ENCODE results near the gene ZSWIM1. TPM values are rescaled to one million over a fixed set of nuclear protein-coding genes. Genes with fewer than 3 reads are reported as not detected.

The ZSWIM1 gene
- total RNA-seq, 1 experiment from 2014 or later, result 17.4 TPM

- TF ChIP-seq GTF2I (CRISPR knock-in tag; conservative IDR thresholded peaks at IDR 0.05) (no peak), ZSCAN18 (CRISPR knock-in tag; IDR thresholded peaks at IDR 0.05) (no peak), ETV6 (CRISPR knock-in tag; IDR thresholded peaks at IDR 0.05) (no peak), TEAD1 (CRISPR knock-in tag; IDR thresholded peaks at IDR 0.05) (no peak), PRDM15 (CRISPR knock-in tag; IDR thresholded peaks at IDR 0.05) (no peak), JUN (CRISPR knock-in tag; IDR thresholded peaks at IDR 0.05) (no peak), ZBTB21 (CRISPR knock-in tag; IDR thresholded peaks at IDR 0.05; ENCODE audit: borderline replicate concordance) (no peak), MYBL2 (CRISPR knock-in tag; IDR thresholded peaks at IDR 0.05) (no peak)
- TF ChIP-seq, protein P1, sequence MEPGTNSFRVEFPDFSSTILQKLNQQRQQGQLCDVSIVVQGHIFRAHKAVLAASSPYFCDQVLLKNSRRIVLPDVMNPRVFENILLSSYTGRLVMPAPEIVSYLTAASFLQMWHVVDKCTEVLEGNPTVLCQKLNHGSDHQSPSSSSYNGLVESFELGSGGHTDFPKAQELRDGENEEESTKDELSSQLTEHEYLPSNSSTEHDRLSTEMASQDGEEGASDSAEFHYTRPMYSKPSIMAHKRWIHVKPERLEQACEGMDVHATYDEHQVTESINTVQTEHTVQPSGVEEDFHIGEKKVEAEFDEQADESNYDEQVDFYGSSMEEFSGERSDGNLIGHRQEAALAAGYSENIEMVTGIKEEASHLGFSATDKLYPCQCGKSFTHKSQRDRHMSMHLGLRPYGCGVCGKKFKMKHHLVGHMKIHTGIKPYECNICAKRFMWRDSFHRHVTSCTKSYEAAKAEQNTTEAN (CRISPR knock-in tag; IDR thresholded peaks at IDR 0.05), result no peak
- TF ChIP-seq, protein P2, sequence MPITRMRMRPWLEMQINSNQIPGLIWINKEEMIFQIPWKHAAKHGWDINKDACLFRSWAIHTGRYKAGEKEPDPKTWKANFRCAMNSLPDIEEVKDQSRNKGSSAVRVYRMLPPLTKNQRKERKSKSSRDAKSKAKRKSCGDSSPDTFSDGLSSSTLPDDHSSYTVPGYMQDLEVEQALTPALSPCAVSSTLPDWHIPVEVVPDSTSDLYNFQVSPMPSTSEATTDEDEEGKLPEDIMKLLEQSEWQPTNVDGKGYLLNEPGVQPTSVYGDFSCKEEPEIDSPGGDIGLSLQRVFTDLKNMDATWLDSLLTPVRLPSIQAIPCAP (CRISPR knock-in tag; IDR thresholded peaks at IDR 0.05), result no peak
- TF ChIP-seq, protein P3, sequence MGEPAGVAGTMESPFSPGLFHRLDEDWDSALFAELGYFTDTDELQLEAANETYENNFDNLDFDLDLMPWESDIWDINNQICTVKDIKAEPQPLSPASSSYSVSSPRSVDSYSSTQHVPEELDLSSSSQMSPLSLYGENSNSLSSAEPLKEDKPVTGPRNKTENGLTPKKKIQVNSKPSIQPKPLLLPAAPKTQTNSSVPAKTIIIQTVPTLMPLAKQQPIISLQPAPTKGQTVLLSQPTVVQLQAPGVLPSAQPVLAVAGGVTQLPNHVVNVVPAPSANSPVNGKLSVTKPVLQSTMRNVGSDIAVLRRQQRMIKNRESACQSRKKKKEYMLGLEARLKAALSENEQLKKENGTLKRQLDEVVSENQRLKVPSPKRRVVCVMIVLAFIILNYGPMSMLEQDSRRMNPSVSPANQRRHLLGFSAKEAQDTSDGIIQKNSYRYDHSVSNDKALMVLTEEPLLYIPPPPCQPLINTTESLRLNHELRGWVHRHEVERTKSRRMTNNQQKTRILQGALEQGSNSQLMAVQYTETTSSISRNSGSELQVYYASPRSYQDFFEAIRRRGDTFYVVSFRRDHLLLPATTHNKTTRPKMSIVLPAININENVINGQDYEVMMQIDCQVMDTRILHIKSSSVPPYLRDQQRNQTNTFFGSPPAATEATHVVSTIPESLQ (CRISPR knock-in tag; IDR thresholded peaks at IDR 0.05), result no peak
- peaks cover 31% of the 10 kb centered on the region for H3K4me1 Mint-ChIP-seq
- H3K9me3 Mint-ChIP-seq, result no peaks in the 10 kb centered on the region
- no peaks in the 10 kb centered on the region for H3K27me3 Mint-ChIP-seq (ENCODE audit: low read depth)
- no peak overlapping the region for H3K4me3 Mint-ChIP-seq
- POLR2A ChIA-PET, result interaction anchor here (0.6 to 0.7 kb wide), 2 partner anchors 20 to 50 kb away, joined by 3 to 8 read pairs; no protein-coding TSS in a partner anchor
- H3K27ac Mint-ChIP-seq, result no peak overlapping the region
- H3K36me3 Mint-ChIP-seq, result no peaks in the 10 kb centered on the region
- CTCF ChIA-PET, result interaction anchor here (0.7 kb wide), 2 partner anchors 48 to 89 kb away, joined by 4 read pairs; no protein-coding TSS in a partner anchor
- DNase-seq (ENCODE audit: low spot score), result no peak
- no peak for ATAC-seq
Measured at GRCh38 chr20:45860560-45861220, 20.3 kb upstream of the ZSWIM1 start.

- Mint-ChIP-seq H3K27me3 (ENCODE audit: low read depth) (no peaks in the 10 kb centered on the region), H3K9me3 (no peaks in the 10 kb centered on the region), H3K36me3 (no peaks in the 10 kb centered on the region), H3K4me3 (no peak overlapping the region), H3K4me1 (peaks cover 25% of the 10 kb centered on the region), H3K27ac (peak overlapping the region; percentile 11; the same call in 1 of the 2 replicates)
- no peak for DNase-seq (ENCODE audit: low spot score)
- ChIA-PET CTCF (no interaction called here), POLR2A (no interaction called here)
- no peak for ATAC-seq
- TF ChIP-seq NFYB (CRISPR knock-in tag; conservative IDR thresholded peaks at IDR 0.05; ENCODE audit: low read depth), result no peak
- TF ChIP-seq TP53 (CRISPR knock-in tag; IDR thresholded peaks at IDR 0.05), result no peak
- no peak for TF ChIP-seq MAX (CRISPR knock-in tag; IDR thresholded peaks at IDR 0.05)
- no peak for TF ChIP-seq ATF1 (CRISPR knock-in tag; IDR thresholded peaks at IDR 0.05)
- no peak for TF ChIP-seq NFE2L1 (CRISPR knock-in tag; IDR thresholded peaks at IDR 0.05)
- TF ChIP-seq KAT7 (CRISPR knock-in tag; IDR thresholded peaks at IDR 0.05; ENCODE audit: borderline replicate concordance), result no peak
- no peak for TF ChIP-seq ZNF396 (CRISPR knock-in tag; IDR thresholded peaks at IDR 0.05; ENCODE audit: borderline replicate concordance)
- no peak for TF ChIP-seq ZNF671 (CRISPR knock-in tag; IDR thresholded peaks at IDR 0.05)
- no peak for TF ChIP-seq ZNF425 (CRISPR knock-in tag; conservative IDR thresholded peaks at IDR 0.05)
- TF ChIP-seq SP1 (CRISPR knock-in tag; conservative IDR thresholded peaks at IDR 0.05), result no peak
- no peak for TF ChIP-seq PRRX2 (CRISPR knock-in tag; IDR thresholded peaks at IDR 0.05)
Measured at GRCh38 chr20:45861221-45862075, 19.6 kb upstream of the ZSWIM1 start.

Measured in WTC11 (cell line).